Heart right ventricle (tissue), 16 donors: ENCODE results near the gene TET1. TPM values are rescaled to one million over a fixed set of nuclear protein-coding genes. Genes with fewer than 3 reads are reported as not detected.

ENCODE experiments used
- ATAC-seq, 8 donors: fragments of 200-7000 bp; cut with Tn5 transposase; one replicate each; pipeline ENCODE4 v1.9.1; 2020; ENCODE audit warnings: mild to moderate bottlenecking in 8 of 8, moderate library complexity in 8 of 8, moderate number of reproducible peaks in 1 of 8
- DNase-seq, 2 donors: peaks; one replicate each; pipeline ENCODE4 v3.0.0-alpha.2; 2020
- H3K27ac ChIP-seq, 10 donors: fragments of 200-600 bp; sonication (generic) in 2 of 10; one replicate each; pipeline versions ENCODE4 v1.5.0 to v1.8.0; 2020 to 2022; ENCODE audit warnings: mild to moderate bottlenecking in 3 of 10
- H3K27me3 ChIP-seq, 7 donors: fragments of 200-600 bp; one replicate each; pipeline ENCODE4 v1.8.0; 2021 to 2022; ENCODE audit warnings: mild to moderate bottlenecking in 2 of 7
- H3K36me3 ChIP-seq, 9 donors: fragments of 200-600 bp; sonication (generic) in 1 of 9; one replicate each; pipeline versions ENCODE4 v1.5.0 to v1.8.0; 2020 to 2022; ENCODE audit warnings: mild to moderate bottlenecking in 2 of 9
- H3K4me1 ChIP-seq, 9 donors: fragments of 200-600 bp; sonication (generic) in 1 of 9; one replicate each; pipeline versions ENCODE4 v1.5.0 to v1.8.0; 2020 to 2022; ENCODE audit warnings: mild to moderate bottlenecking in 4 of 9
- H3K4me3 ChIP-seq, 10 donors: fragments of 200-600 bp; sonication (generic) in 2 of 10; one replicate each; pipeline versions ENCODE4 v1.5.0 to v1.8.0; 2020 to 2022; ENCODE audit warnings: mild to moderate bottlenecking in 7 of 10, moderate library complexity in 2 of 10
- H3K9me3 ChIP-seq, 11 donors: fragments of 200-600 bp in 10 of 11; sonication (generic) in 2 of 11; one replicate each; pipeline versions ENCODE4 v1.5.0 to v1.8.0; 2013 to 2022; ENCODE audit warnings: mild to moderate bottlenecking in 2 of 11, control low read depth in 1 of 11, moderate library complexity in 1 of 11
- CTCF ChIP-seq, 9 donors: fragments of 200-600 bp; sonication (generic) in 2 of 9; IDR thresholded peaks; one replicate each; pipeline versions ENCODE4 v1.5.0 to v1.8.0; 2021 to 2022; ENCODE audit warnings: antibody characterized with exemption in 9 of 9, mild to moderate bottlenecking in 5 of 9, moderate library complexity in 1 of 9
- WGBS, 2 donors: extraction: QIAGEN DNeasy Blood & Tissue Kit; methylation state at CpG; one replicate each; pipeline ENCODE4 v1.1.7; 2013; ENCODE audit warnings: inconsistent platforms in 1 of 2; 5-methylcytosine and 5-hydroxymethylcytosine counted together
- intact Hi-C, 10 donors: fragments of 100-400 bp; cut with DNase I; formaldehyde crosslinking; loops; one replicate each; pipeline versions ENCODE4 v1.11.1 to v1.14.2; 2022
- polyA plus RNA-seq, 2 donors: library from polyadenylated mRNA; stranded (reverse); fragments of 200-250 nt; gene quantifications; one replicate each; pipeline ENCODE4 v1.2.3, GENCODE V29; 2013
- total RNA-seq, 10 donors: library from RNA; stranded (reverse); fragmentation: NEBNext Ultra II Directional in 3 of 10; extraction: Animal tissue kit (Norgen Biotek cat#: 25700) in 3 of 10; gene quantifications; one replicate each; pipeline versions ENCODE4 v1.2.1 to v1.2.4, GENCODE V29; 2021 to 2023
- donor health status: Arrhythmogenic right ventricular cardiomyopathy.
- donor health status: ischemic (EF 13 %, LVEDD 7.1; RV severe dilation, severe dysfunction).
- donor health status: healthy with polysubstance abuse.
- donor health status: DM: no; HTN: yes; CAD: no.
- donor health status: DM: no; HTN: no; CAD: no.
- donor health status: ischemic (EF 25% LVEDD 6.9; RV normal size, moderate dysfunction).
- donor health status: ischemic (EF 25% LVEDD 5.7; RV mildly dilated, moderate dysfunction).
- donor health status: healthy.
- donor health status: DM: yes; HTN: yes; CAD: no.
- donor health status: Ischemic cardiomyopathy.
- donor health status: ischemic (EF 35%, LVEDD 5.7; RV mildly dilated, moderate dysfunction).
- donor health status: nonischemic (EF 11% LVEDD 7.7; RV severe dilation, severe dysfunction).
- donor health status: DM: yes; HTN: yes; CAD: no.
- donor health status: PGD.
- donor health status: ischemic (EF 29% LVEDD 5.4; RV normal size, mild dysfunction).
- donor health status: nonischemic (EF 23%, LVEDD 6.1; RV moderate dilation, normal function).

The TET1 gene
- total and polyA plus RNA-seq, 12 donors, result 0.17 to 4.2 (median 3.0) TPM

- no peak for ATAC-seq
- peak overlapping the region in 6 of 10 donors; percentile 18 to 43 (median 24) for H3K27ac ChIP-seq
- H3K9me3 ChIP-seq, result no peaks in the 10 kb centered on the region
- peaks cover 0 to 34% (median 6%) of the 10 kb centered on the region in 9 donors for H3K4me1 ChIP-seq
- no peak for TF ChIP-seq CTCF (IDR thresholded peaks at IDR 0.05)
- 48% methylated on average over 12 of the region's 12 CpGs for WGBS, 2 donors
- intact Hi-C loops, result loop anchor here in 4 of 10 donors (5.0 to 10.0 kb wide), 2 partner anchors 39 to 92 kb away; no protein-coding TSS in a partner anchor
- H3K4me3 ChIP-seq, result peak overlapping the region in 7 of 10 donors; percentile 68 to 86 (median 79)
- DNase-seq, result no peak
- H3K36me3 ChIP-seq, result no peaks in the 10 kb centered on the region
- peaks cover 4 to 84% (median 14%) of the 10 kb centered on the region in 7 donors for H3K27me3 ChIP-seq
Measured at GRCh38 chr10:68562661-68563570, 2.8 kb downstream of the TET1 start.

GRCh38 chr10:68564712-68565111, 4.6 kb downstream of the TET1 start:
- ATAC-seq, result no peak
- no peak for TF ChIP-seq CTCF (IDR thresholded peaks at IDR 0.05)
- intact Hi-C loops, result loop anchor here in 4 of 10 donors (5.0 to 10.0 kb wide), 2 partner anchors 38 to 90 kb away; no protein-coding TSS in a partner anchor
- WGBS, 2 donors, result 72 to 73% methylated on average over 4 of the region's 4 CpGs
- Histone ChIP-seq H3K36me3 (no peaks in the 10 kb centered on the region), H3K27me3 (peaks cover 4 to 70% (median 14%) of the 10 kb centered on the region in 7 donors), H3K4me1 (peaks cover 0 to 34% (median 6%) of the 10 kb centered on the region in 9 donors), H3K9me3 (no peaks in the 10 kb centered on the region), H3K27ac (no peak overlapping the region), H3K4me3 (no peak overlapping the region)
- DNase-seq, result no peak

GRCh38 chr10:68565658-68566057, 5.5 kb downstream of the TET1 start:
- no peak for ATAC-seq
- intact Hi-C loops, result loop anchor here in 2 of 10 donors (10.0 kb wide), 1 partner anchor 89 kb away; no protein-coding TSS in a partner anchor

More at GRCh38 chr10:68565658-68566057, 5.5 kb downstream of the TET1 start:
- TF ChIP-seq CTCF (IDR thresholded peaks at IDR 0.05), result no peak
- Histone ChIP-seq H3K27ac (no peak overlapping the region), H3K9me3 (no peaks in the 10 kb centered on the region), H3K27me3 (peaks cover 4 to 60% (median 8%) of the 10 kb centered on the region in 7 donors), H3K36me3 (no peaks in the 10 kb centered on the region), H3K4me1 (peaks cover 0 to 32% (median 6%) of the 10 kb centered on the region in 9 donors), H3K4me3 (no peak overlapping the region)
- WGBS, 2 donors, result 92 to 96% methylated on average over 3 of the region's 3 CpGs
- no peak for DNase-seq
